ENCODE measurements around the gene MAP3K20.
A peak's percentile ranks its signal among the peaks of the same experiment; 100 is the strongest.
"Not testable (repeated sequence)": the region's sequence is repeated elsewhere in the genome, so short reads cannot be mapped to it uniquely, and the experiment has no call there.

The MAP3K20 gene

GRCh38 chr2:173126819-173127218, 51.2 kb downstream of the MAP3K20 start:
- no peak for DNase-seq

- not testable (repeated sequence) for DNase-seq
These were observed 52.5 kb downstream of the MAP3K20 start for GRCh38 chr2:173128132-173128531.

DNA sequence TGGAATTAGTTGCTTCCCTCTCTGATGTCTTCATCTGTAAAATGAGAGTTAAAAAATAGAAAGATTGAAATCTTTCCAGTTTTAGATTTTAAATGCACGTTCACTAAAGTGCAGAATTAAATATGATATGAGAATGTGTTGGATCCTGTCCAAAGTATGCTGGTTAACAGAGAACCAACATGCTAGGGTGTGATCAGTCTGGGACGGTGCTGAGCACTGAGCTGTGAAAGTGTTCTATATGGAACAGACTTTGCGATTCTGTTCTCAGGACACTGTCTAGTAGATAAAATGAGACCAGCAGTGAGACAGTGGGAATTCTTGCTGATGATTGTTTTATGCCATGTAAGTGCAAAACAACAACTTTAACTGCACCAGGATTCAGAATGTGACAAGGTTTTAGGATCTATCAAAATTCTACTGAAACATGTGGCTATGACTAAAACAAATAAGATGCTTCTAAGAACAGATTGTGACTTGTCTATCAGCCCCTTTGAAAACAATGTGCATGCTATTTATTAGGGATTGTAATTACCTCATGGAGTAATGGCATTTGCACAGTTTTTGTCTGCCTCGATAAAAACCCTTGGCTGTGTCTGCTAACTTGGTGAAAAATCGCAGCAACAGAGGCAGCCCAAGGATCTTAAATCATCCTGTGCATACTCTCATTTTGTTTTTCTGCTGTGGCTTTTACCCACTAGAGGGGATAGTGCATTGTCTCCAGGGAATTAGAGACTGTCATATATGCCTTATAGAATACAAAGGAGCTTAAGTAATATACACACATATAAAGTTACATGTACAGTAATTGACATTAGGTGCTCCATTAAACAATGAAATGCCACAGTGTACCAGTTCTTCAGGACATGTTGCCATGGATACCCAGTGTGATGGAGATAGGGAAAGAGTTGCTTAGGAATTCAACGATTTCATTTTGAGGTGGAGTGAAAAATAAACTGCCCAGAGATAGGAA, 55.1 kb downstream of the MAP3K20 start:
- peak; percentile 5 for DNase-seq

DNA sequence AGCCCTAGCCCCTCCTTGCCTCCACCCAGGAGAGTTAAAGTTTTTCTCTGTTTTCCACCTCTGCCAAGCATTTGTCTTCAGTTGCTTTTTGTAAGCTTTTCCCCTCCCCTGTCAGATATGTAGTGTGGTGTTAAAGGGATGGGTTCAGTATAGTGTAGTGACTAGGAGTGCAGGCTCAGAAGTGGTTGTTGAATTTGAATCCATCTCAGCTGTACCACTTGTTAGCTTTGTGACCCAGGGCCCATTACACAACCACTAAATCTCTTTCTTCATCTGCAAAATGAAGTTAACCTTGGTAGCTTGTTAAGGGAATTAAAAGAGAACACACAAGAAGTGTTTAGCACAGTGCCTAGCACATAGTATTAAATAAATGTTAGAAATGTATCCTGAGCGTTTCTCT, 56.9 kb downstream of the MAP3K20 start:
- no peak for DNase-seq

GRCh38 chr2:173134703-173135102, 59.1 kb downstream of the MAP3K20 start:
- no peak for DNase-seq

DNA sequence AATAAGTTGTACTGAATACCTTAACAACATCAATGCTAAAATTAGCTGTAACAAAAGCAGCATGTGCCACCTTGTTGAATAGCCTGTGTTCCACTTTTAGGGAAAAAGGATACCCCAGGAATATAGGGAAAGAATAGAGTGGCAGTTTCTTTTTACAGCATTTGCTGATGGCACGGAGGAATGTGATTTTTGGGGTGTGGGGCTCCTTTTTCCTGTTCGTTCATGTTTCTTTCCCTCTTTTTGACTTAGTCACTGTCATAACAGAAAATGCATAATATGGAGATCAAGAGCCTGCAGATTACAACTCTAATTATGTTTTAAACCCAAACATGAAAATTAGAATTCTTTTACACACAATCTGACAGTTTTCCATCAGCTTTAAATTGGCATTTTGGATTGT, 60.4 kb downstream of the MAP3K20 start:
- DNase-seq, result no peak

GRCh38 chr2:173136599-173136998, 61.0 kb downstream of the MAP3K20 start:
- no peak for DNase-seq

- no peak for DNase-seq
These were observed 62.0 kb downstream of the MAP3K20 start for GRCh38 chr2:173137610-173138009.

DNA sequence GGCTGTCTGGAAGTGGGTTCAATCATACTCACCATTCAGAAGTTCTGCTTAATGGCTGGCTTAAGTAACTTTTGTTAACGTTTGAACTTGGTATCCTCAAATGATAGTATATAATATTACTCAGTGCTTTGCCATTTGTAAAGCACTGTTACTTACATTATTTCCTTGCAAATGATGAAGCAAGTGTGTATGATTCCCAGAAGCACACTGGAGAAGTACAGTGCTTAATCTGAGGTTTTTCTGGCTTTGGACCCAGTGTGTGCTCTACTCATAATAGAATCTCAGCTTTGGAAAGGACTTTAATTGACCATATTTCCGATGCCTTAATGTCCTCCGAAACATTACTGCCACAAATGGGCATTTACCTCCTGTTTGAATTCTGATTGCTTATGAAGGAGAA, 63.3 kb downstream of the MAP3K20 start:
- DNase-seq, result no peak

DNA sequence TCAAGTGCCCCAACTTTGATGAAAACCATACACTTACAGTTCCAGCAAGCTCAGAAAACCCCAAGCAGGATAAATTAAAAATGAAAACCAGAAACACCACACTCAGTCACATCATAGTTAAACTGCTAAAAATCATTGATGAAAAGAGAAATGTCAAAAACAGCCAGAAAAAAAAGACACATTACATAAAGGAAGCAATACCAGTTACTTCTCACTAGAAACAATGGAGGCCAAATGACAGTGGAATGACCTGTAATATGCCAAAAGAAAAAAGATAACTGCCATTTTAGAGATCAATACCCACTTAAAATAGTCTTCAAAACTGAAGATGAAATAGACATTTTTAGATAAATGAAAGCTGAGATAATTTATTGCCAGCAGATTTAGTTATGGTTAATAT, 66.0 kb downstream of the MAP3K20 start:
- no peak for DNase-seq

- DNase-seq, result no peak
These were observed 69.8 kb downstream of the MAP3K20 start for GRCh38 chr2:173145454-173145853.

DNA sequence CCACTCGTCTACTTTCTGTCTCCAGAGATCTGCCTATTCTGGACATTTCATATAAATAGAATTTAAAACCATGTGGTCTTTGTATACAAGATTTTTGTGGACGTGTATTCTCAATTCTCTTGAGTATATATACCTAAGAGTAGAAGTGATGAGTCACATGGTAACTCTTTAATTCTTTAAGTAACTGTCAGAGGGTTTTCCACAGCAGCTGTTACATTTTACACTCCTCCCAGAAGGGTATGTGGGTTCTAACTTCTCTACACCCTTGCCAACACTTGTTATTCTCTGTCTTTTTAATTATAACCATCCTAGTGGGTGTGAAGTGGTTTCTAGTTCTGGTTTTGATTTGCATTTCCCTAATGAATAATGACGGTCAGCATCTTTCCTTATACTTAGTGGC, 70.9 kb downstream of the MAP3K20 start:
- DNase-seq, result no peak

DNA sequence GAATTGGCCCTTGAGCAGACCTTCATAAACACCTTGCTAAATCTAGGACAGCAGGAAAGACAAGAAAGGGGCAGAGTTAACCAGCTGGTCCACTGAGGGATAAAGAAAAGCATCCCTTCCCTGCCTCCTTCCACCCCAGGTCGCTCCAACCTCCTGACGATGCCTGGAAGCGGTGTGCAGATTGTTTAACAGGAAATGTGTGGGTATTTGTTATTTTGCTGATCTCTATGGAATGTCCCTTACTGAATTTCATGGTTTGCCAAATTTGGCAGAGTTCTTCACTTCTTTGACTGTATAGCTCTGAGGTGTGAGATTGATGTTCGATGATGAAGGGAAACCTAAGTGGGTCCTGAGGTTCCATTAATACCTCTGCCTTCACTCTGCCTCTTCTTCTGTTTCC, 72.9 kb downstream of the MAP3K20 start:
- no peak for DNase-seq

GRCh38 chr2:173149491-173149890, 73.8 kb downstream of the MAP3K20 start:
- DNase-seq, result no peak

- no peak for DNase-seq
These were observed 74.4 kb downstream of the MAP3K20 start for GRCh38 chr2:173150087-173150486.

GRCh38 chr2:173150963-173151362, 75.3 kb downstream of the MAP3K20 start:
- DNase-seq, result no peak

DNA sequence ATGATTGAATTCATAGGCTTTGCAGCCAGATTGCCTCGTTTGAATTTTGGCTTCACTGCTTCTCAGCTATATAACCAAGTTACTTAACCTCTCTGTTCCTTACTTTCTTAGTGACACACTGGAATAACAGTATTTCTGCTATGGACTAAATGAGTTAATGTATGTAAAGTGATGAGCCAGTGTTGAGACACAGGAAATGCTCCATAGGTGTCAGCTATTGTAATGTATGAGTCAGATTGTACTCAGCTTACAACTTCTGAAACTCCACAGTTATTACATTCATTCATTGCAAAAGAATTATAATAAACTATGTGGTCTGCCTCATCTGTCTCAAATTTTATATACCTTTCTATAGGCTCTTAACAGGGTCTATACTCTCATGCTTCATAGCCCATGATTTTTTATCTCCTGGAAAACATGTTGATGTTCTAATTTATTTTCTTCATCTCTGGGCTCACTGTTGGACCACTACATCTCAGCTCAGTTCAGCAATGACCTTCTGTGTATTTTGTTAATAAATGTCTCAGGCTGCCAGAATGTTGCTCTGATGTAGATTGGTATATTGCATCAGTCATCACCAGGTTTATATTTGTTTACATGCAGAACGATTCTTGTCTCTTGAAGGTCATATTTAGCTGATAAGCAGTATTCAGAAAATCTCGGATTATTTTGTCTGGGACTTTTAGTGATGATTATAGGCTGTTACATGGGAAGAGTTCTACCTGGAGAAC, 76.2 kb downstream of the MAP3K20 start:
- DNase-seq, result no peak

DNA sequence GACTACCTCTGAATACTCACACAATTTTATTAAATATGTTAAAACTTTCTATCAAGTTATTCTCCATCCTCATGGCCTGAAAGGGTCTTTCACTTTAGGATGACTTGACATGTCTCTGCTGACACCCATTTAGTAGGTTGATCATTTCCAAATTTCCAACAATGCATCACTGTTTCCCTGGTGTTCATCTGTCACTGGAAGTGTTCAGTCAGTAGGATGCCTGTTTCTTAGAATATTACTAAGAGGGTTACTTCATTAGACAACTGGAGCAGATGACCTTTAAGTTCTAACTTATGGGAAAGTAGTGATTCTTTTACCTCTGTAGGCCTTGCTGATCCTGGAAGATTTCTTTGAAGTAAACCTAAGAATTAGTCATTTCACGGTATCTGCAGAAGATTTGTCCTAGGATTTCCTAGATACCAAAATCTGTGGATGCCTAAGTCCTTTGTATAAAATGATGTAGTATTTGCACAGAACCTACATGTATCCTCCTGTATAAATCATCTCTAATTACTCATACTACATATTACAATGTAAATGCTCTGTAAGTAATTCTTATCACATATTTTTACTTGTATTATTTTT, 77.7 kb downstream of the MAP3K20 start:
- DNase-seq, result no peak

- DNase-seq, result no peak
These were observed 82.1 kb downstream of the MAP3K20 start for GRCh38 chr2:173157676-173158293.

DNA sequence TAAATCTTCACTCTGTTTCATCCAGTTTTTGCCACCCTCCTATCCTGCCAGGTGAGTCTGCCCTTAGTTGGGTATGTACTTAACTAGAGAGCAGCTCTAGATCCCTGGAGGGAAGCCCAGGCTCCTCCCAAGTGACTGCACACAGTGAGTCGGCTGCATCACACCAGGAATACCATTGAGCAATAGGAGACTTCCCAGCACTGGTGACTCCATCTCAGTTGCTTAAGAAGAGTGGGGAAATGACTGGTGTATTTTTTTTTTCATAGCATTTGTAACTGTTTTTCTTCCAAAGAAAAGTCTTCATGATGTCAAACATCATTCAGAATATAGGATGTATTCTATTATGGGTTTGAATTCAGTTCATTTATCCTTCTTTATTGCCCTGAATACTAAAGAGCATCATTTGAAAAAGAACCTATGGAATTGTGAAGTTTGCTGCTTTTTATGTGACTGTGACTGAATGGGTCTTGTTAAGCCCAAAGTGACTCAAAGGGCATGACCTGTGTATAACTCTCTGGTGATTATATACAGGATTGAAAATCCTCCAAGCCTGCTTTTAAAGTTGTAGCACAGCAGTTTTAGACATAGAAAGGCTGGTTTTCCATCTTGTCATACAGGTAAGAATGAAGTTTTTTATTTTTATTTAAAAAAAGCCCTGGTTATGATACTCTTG, 84.3 kb downstream of the MAP3K20 start:
- no peak for DNase-seq

GRCh38 chr2:173160618-173161017, 85.0 kb downstream of the MAP3K20 start:
- DNase-seq, result no peak

DNA sequence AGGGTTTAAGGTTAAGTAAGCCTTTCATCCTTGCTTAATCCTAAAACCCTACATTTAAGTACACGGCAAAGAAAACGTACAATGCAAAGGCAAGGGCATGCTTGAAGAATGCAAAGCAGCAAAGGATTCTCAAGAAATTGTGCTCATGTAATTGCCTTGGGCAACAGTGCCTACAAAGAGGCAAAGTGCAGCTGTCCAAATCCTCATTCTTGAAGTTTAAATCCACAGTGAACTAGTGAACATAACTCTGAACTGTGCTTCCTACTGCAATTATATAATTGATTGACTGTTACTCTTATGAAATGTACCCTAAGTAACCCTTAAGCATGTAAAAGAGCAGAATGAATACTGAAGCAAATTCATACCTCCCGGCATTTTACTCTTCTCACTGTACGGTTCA, 85.4 kb downstream of the MAP3K20 start:
- no peak for DNase-seq

GRCh38 chr2:173161507-173161906, 85.9 kb downstream of the MAP3K20 start:
- no peak for DNase-seq
